ENCODE measurements around the gene AKR1D1.
"Not testable (repeated sequence)": the region's sequence is repeated elsewhere in the genome, so short reads cannot be mapped to it uniquely, and the experiment has no call there.

Gene AKR1D1

DNA sequence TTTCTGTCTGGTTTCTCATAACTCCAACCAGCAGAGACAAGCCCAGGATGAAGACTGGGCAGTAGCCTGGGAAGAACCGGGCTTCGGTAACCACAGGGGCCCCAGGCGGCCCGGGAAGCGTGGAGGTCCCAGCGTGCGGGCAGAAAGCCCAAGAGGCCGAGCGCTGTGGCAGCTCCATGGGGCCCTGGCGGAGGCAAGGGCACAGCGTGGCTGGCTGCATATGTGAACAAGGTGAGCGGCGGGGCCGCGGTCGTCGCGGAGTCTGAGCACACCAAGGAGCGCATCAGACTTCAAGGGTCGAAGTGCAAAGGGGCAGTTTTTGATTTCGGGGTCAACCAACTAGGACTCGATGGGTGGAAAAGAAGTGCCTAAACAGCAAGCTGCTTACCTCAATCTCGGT is 45.9 kb downstream of the AKR1D1 start:
- no peak for DNase-seq (ENCODE audit: low read depth)

DNA sequence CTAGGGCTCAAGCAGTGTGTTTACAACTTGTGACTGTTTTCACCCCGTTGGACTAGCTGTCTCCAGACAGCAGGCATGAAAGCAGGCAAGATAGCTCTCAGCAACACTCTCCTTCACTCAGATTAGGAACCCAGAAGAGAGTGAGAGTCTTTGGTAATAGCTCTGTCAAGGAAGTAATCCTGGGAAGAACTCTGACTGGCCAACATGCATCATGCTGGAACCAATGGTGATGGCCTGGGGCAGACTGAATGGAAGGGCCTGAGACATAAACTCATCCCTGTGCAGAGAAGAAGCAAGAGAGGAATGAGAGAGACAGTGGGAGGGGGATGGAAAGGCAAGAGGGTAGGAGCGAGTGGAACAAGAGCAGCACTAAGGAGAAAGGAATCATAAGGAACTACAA is 48.9 kb downstream of the AKR1D1 start:
- no peak for DNase-seq (ENCODE audit: low read depth)

DNA sequence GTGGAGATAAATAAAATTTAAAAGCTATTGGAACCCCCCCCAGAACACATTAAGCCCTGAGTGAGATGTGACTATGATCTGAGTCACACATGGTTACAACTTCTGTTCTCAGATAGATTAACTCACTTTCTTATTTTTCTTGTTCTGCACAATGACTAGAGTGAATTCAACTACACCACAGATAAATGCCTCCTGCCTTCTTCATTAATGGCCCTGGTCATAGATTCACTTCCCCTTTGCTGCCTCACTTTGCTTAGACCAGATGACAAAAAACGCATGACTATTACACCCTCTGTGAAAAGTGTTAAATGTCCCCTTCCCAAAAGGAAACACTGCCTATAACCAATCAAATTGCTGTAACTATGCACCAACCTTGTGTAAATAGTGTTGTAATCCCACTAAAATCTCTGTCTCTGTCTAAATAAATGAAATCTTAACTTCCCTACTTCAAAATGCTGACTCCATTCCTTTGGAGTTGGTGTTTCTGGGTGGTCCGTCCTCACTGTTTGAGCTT is 49.4 kb downstream of the AKR1D1 start:
- DNase-seq (ENCODE audit: low read depth), result no peak

DNA sequence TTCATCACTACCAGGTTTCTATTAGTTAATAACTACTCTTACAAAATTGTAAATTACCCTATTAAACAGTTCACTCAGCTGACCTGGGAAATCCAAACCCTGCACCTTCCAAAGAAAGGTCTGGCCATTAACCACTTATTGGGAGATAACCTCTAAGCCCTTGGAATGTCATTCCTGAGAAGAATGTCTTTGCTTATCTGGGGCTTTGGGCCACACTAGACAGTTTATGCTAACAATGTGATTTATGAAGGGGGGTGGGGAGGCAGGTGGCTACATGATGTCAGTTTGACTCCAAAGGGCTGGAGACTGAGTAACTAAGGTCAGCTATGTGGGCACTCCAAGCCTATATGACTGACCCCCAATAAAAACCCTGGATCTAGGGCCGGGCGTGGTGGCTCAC is 50.7 kb downstream of the AKR1D1 start:
- no peak for DNase-seq (ENCODE audit: low read depth)

DNA sequence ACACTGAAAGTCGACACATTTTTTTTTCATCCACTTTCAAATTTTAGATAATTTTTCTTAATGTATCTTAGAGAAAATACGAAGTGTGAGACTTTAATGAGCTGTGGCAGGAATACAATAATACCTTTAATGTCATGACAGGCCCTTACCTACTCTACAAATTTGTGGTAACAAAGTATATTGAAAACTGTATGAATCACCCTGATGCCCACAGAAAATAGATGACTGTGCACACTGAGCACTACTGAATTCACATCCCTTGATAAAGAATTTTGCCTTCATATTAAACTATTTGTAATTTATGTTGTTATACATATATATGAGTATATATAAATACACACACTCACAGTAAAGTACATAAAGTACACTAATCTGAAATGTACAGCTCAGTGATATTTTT is 51.7 kb downstream of the AKR1D1 start:
- no peak for DNase-seq (ENCODE audit: low read depth)

DNA sequence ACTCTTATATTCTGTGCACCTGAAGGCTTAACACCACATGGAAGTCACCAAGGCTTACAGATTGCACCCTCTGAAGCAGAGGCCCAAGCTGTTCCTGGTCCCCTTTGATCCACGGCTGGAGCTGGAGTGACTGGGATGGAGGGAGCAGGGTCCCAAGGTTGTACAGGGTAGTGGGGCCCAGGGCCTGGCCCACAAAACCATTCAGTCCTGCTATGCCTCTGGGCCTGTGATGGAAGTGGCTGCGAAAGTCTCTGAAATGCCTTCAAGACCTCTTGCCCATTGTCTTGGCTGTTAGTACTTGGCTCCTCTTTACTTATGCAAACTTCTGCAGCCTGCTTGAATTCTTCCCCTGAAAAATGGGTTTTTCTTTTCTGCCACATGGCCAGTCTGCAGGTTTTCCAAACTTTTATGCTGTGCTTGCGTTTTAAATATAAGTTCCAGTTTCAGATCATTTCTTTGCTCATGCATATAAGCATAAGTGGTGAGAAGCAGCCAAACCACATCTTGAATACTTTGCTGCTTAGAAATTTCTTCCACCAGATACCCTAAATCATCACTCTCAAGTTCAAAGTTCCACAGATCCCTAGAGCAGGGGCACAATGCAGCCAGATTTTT is 53.4 kb downstream of the AKR1D1 start:
- DNase-seq (ENCODE audit: low read depth), result no peak

DNA sequence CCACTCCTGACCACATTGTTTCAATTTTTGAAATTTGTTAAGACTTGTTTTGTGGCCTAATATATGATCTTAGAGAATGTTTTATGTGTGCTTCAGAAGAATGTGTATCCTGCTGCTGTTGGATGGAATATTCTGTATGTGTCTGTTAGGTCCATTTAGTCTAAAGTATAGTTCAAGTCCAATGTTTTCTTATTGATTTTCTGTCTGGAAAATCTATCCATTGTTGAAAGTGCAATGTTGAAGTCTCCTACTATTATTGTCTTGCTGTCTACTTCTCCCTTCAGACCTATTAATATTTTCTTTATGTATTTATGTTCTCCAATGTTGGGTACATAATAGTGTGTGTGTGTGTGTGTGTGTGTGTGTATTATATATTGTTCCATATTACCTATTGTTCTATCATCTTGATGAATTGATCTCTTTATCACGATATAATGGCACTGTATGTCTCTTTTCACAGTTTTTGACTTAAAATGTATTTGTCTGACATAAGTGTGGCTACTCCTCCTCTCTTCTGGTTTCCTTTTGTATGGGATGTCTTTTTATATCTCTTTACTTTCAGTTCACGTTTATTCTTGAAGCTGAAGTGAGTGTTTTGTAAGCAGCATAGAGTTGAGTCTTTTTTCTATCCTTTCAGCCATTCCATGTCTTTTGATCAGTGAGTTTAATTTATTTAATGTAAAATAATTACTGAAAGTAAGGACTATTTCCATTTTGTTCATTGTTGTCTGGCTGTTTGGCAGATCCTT is 61.3 kb downstream of the AKR1D1 start:
- no peak for DNase-seq (ENCODE audit: low read depth)

DNA sequence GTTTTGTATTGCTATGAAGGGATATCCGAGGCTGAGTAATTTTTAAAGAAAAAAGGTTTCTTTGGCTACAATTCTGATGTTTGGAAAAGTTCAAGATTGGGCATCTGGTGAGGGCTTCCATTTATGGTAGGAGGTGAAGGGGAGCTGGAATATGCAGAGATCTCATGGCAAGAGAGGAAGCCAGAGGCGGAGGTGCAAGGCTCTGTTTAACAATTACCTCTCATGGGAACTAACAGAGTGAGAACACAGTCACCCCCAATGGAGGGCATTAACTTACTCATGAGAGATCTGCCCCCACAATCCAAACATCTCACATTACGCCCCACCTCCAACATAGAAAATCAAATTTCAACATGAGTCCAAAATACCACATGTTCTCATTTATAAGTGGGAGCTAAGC is 62.0 kb downstream of the AKR1D1 start:
- DNase-seq (ENCODE audit: low read depth), result no peak

DNA sequence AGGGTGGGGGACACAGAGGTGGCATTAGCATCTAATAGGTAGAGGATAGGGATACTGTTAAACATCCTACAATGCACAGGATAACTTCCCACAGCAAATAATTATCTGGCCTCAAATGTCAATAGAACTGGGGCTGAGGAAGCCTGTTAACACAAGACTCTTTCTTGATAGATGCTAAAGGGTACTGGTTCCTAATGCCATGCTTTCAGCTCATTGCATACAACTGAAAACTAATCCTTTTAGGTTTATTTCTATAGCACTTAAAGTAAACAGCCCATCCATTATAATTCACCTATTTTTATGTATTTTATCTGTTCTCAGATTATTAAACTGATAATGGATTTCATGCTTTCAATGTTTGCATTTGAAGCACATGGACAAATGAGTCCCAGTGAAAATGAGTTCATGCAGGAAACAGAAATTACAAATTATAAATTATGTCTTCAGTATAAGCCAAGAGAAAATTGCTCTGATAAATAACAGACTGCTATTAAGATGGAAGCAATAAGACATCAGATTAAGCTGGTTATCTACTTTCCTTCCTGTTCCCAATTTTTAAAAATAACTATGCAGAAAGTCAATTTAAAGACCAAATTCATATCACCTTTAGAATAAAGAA is 66.4 kb downstream of the AKR1D1 start:
- DNase-seq (ENCODE audit: low read depth), result no peak

DNA sequence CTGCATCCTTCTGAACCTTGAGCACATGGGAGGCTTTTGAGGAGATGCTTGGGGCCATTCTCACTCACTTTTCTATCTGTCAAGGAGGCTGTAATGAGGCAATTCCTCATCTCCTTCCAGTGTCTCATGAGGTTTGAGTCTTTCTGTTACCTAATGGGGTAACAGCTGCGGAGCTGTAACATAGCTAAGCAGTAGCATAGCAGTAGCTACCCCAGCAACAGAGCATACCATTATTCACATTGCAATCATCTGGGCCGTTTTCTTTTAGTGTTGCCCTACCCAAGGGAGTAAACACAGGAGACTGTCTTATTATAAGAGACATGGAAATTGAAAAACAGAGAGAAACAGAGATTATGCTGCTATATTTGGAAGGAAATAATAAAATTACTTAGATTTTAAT is 68.7 kb downstream of the AKR1D1 start:
- DNase-seq (ENCODE audit: low read depth), result no peak

DNA sequence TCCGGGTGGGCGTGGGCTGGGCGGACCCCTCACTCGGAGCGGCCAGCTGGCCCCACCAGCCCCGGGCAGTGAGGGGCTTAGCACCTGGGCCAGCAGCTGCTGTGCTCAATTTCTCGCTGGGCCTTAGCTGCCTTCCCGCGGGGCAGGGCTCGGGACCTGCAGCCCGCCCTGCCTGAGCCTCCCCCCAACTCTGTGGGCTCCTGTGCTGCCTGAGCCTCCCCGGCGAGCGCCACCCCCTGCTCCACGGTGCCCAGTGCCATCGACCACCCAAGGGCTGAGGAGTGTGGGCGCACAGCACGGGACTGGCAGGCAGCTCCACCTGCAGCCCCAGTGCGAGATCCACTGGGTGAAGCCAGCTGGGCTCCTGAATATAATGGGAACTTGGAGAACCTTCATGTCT is 70.0 kb downstream of the AKR1D1 start:
- not testable (repeated sequence) for DNase-seq (ENCODE audit: low read depth)

DNA sequence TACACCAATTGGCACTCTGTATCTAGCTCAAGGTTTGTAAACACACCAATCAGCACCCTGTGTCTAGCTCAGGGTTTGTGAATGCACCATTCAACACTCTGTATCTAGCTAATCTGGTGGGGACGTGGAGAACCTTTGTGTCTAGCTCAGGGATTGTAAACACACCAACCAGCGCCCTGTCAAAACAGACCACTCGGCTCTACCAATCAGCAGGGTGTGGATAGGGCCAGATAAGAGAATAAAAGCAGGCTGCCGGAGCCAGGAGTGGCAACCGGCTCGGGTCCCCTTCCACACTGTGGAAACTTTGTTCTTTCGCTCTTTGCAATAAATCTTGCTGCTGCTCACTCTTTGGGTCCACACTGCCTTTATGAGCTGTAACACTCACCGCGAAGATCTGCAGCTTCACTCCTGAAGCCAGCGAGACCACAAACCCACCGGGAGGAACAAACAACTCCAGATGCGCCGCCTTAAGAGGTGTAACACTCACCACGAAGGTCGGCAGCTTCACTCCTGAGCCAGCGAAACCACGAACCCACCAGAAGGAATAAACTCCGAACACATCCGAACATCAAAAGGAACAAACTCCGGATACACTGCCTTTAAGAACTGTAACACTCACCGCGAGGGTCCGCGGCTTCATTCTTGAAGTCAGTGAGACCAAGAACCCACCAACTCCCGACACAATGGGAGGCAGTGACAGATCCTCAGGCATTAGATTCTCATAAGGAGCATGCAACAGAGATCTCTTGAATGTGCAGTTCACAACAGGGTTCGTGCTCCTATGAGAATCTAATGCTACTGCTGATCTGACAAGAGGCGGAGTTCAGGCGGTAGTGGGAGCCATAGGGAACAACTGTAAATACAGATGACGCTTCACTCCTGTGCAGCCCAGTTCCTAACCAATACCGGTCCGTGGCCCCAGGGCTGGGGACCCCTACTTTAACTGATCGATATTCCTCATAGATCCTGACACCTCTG is 70.8 kb downstream of the AKR1D1 start:
- DNase-seq (ENCODE audit: low read depth), result not testable (repeated sequence)

DNA sequence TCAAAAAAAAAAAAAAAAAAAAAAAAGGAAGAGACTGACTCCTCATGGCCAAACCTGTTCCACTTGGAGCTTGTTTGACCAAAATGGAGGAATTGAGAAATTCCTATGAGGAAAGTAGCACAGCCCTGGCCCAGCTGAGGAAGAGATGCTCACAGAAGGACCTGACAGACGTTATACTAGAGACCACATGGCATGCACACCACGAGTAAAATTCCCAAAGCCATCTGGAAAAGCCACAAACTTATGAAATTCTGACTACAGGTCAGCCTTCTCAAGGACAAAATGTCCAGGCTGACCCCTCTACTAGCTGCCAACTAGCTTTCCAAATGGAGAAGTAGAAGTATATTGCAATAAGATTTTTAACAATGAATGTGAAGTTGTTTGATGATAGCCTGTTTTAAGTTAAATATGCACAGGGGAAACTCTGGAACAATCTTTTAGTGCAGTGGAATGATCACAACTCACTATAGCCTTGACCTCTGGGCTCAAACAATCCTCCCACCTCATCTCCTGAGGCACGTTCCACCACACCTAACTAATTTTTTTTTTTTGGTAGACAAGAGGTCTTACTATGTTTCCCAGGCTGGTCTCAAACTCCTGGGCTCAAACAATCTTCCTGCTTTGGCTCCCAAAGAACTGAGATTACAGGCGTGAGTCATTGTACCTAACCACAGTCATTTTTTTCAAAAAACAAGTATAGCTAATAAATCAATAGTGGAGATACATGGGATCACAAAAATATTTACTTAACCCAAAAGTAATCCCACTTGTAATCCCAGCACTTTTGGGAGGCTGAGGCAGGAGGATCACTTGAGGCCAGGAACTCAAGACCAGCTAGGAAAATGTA is 75.7 kb downstream of the AKR1D1 start:
- DNase-seq (ENCODE audit: low read depth), result no peak

DNA sequence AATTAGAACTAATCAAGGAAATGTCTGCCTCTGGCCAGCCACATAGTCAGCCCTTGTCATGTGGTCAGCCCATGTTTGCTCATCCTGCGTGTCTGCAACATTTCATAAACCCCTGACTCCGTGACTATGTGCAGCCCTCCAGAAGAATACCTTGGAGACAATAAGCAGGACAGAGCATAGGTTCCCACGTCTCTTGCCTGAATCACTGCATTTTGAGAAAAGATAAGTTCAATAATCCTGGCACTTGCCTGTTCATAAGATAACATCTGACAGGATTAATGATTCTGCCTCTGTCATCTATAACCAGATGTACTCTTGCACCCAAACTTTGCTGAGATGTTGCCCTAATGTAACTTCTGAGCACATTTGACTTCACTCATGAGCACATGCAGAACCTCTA is 78.4 kb downstream of the AKR1D1 start:
- no peak for DNase-seq (ENCODE audit: low read depth)

DNA sequence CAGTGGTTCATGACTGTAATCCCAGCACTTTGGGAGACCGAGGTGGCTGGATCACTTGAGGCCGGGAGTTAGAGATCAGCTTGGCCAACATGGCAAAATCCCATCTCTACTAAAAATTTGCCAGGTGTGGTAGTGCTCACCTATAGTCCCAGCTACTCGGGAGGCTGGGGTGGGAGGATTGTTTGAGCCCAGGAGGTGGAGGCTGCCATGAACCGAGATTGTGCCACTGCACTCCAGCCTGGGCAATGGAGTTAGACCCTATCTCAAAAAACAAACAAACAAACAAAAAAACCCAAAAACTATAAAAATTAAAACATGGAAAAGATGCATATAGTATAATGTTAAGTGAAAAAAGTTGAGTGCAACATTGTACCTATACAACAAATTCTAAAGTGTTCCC is 81.4 kb downstream of the AKR1D1 start:
- DNase-seq (ENCODE audit: low read depth), result no peak

DNA sequence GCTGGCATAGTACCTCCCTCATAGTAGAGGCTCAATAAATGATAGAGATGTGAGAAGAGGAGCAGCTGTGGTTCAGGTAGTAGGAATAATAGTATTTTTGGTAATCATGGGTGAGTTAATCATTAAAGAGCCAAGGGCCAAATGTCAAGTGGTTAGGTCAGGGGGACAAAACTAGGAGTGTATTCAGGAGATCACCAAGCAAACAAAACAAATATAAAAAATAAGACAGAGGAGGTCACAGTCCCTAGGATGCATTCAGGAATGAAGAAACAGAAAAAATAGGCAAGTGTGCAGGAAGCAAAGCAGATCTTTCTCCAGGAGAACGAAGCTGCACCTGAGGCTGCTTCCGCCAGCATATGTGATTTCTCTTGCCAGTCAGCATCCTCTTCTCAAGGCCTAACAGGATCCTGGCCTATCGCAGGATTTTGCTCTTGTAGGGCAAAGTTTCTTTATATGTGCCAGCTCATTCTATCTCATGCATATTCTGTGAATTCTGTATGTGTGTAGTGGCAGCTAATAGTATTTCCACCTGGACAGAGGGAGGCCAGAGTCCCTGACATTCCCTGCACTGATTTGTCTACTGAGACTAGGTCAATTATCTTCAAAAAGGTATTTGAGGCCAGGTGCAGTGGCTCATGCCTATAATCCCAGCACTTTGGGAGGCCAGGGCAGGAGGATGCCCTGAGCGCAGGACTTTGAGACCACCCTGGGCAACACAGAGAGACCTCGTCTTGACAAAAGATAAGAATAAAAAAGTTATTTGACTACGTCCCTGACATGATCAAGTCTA is 82.7 kb downstream of the AKR1D1 start:
- DNase-seq (ENCODE audit: low read depth), result no peak

DNA sequence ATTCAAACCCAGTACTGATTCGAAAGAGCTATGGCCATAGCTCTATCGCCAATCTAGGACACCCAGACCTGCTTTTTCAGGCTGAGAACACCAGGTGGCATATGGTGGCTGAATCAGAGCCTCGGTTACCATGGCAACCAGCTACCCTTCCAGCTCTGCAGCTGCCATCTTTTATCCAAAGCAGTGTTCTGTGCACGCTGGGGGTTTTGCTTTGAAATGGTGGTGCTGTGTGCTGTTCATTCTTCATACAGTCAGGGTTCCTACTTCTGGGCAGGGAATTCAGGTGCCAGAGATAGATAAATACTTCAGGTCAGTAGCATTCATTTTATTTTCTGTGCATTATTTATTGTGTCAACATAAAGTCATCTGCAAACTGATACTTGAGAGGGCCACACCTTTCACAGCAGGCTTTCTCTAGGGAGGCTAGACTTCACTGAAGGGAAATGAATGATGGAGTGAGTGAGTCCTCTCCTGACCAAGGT is 85.4 kb downstream of the AKR1D1 start:
- peak; percentile 45 for DNase-seq (ENCODE audit: low read depth)

DNA sequence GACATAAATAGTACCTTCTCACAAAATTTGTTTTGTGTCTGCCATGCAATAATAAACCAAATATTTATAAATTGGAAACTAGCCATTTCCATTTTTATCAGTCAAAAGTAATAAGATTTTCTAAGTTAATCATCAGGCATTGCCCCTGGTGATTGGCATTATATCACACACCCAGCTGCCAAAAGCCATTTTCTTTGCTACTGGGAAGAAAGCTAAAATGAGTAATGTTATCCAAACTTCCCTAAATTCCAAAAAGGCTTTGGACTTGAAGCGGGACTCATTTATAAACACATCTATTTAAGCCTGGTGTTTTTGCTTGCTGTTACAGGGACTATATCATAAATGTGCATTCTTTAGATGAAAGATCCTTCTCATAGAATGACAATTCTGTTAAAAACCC is 86.0 kb downstream of the AKR1D1 start:
- no peak for DNase-seq (ENCODE audit: low read depth)

DNA sequence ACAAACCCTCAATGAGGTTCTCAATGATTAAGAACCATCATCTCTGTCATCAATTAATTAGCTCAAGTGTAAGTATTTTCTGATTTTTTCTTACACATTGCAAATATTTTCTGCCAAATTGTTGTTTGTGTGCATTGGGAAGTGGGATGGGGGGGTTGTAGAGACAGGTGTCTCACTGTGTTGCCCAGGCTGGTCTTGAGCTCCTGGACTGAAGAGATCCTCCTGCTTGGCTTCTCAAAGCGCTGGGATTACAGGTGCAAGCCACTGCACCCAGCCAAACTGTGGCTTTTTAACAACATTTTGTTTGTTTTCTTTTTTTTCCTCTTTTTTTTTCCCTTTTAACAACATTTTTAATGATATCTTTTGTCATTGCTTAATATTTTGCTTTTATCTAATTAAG is 87.5 kb downstream of the AKR1D1 start:
- no peak for DNase-seq (ENCODE audit: low read depth)

DNA sequence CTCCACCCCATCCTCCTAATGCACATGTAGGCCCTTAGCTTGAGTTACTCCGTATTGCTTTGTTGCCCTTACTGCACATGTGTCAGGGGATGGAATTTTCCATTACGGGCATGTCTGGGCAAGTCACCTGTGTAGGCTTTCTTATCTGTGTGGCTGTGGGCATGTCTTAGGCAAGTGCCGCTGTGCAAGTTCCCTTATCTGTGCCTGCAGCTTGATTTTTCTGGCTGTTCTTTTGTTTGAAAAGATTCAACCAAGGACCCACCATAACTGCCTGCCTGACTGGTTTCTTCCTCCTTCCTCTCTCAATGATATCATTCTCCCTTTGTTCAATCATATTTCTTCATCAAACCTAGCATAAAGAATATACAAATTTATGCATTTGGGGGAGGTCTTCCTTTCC is 88.5 kb downstream of the AKR1D1 start:
- DNase-seq (ENCODE audit: low read depth), result no peak

Data from activated T-cell treated with anti-CD3 and anti-CD28 coated beads for 1 hour (primary cell).